ENCODE data around the gene SLC16A4.
A peak's percentile ranks its signal among the peaks of the same experiment; 100 is the strongest.

The SLC16A4 gene

GRCh38 chr1:110341872-110342331 lies 48.9 kb downstream of the SLC16A4 start:
- Histone ChIP-seq H3K4me1 (ENCODE audit: control extremely low read depth in 1 of 4, control insufficient read depth in 4 of 4, insufficient read depth in 4 of 4, low read length in 3 of 4) (peaks cover 16 to 53% (median 42%) of the 10 kb centered on the region in 4 experiments), H3K27ac (ENCODE audit: insufficient read depth in 1 of 2, low read depth in 1 of 2, low read length in 2 of 2, poor library complexity in 1 of 2, severe bottlenecking in 2 of 2) (peak overlapping the region in 1 of 2 experiments; percentile 99), H3K9me3 (ENCODE audit: control extremely low read depth in 1 of 5, control insufficient read depth in 4 of 5, insufficient read depth in 2 of 5, low read depth in 1 of 5, low read length in 4 of 5) (no peaks in the 10 kb centered on the region), H3K27me3 (replicated peaks in 2 of 5; ENCODE audit: control insufficient read depth in 4 of 5, insufficient read depth in 5 of 5, low read length in 4 of 5) (no peaks in the 10 kb centered on the region), H3K36me3 (ENCODE audit: control insufficient read depth in 4 of 4, insufficient read depth in 4 of 4, low read length in 3 of 4) (peaks cover 2 to 41% (median 30%) of the 10 kb centered on the region in 4 experiments), H3K4me3 (ENCODE audit: control insufficient read depth in 1 of 7, extremely low read depth in 1 of 7, insufficient read depth in 4 of 7, low read depth in 2 of 7, low read length in 6 of 7) (peak overlapping the region in 2 of 7 experiments; percentile 3 to 29)
- POLR2A ChIA-PET: no interaction called here
- CTCF ChIA-PET: no interaction called here
- no peak for DNase-seq
- 92% methylated on average over 7 of the region's 9 CpGs for WGBS (ENCODE audit: insufficient coverage)

- ChIA-PET CTCF (interaction anchor here (0.8 to 2.1 kb wide), 2 partner anchors 7 to 67 kb away, joined by 3 to 16 read pairs; partner anchors contain the start of gene LAMTOR5), POLR2A (no interaction called here)
- DNase-seq: no peak
- Histone ChIP-seq H3K27me3 (replicated peaks in 2 of 5; ENCODE audit: control insufficient read depth in 4 of 5, insufficient read depth in 5 of 5, low read length in 4 of 5) (no peaks in the 10 kb centered on the region), H3K9me3 (ENCODE audit: control extremely low read depth in 1 of 5, control insufficient read depth in 4 of 5, insufficient read depth in 2 of 5, low read depth in 1 of 5, low read length in 4 of 5) (no peaks in the 10 kb centered on the region), H3K27ac (ENCODE audit: insufficient read depth in 1 of 2, low read depth in 1 of 2, low read length in 2 of 2, poor library complexity in 1 of 2, severe bottlenecking in 2 of 2) (peak overlapping the region in 1 of 2 experiments; percentile 99), H3K36me3 (ENCODE audit: control insufficient read depth in 4 of 4, insufficient read depth in 4 of 4, low read length in 3 of 4) (peaks cover 2 to 35% (median 24%) of the 10 kb centered on the region in 4 experiments), H3K4me1 (ENCODE audit: control extremely low read depth in 1 of 4, control insufficient read depth in 4 of 4, insufficient read depth in 4 of 4, low read length in 3 of 4) (peaks cover 16 to 59% (median 47%) of the 10 kb centered on the region in 4 experiments), H3K4me3 (ENCODE audit: control insufficient read depth in 1 of 7, extremely low read depth in 1 of 7, insufficient read depth in 4 of 7, low read depth in 2 of 7, low read length in 6 of 7) (peak overlapping the region in 1 of 7 experiments; percentile 4)
- 96% methylated on average over 27 of the region's 27 CpGs for WGBS (ENCODE audit: insufficient coverage)
Measured at GRCh38 chr1:110341146-110341871, 49.5 kb downstream of the SLC16A4 start.

GRCh38 chr1:110340207-110340468 lies 50.7 kb downstream of the SLC16A4 start:
- Histone ChIP-seq H3K4me3 (ENCODE audit: control insufficient read depth in 1 of 7, extremely low read depth in 1 of 7, insufficient read depth in 4 of 7, low read depth in 2 of 7, low read length in 6 of 7) (peak overlapping the region; percentile 81 to 100 (median 99)), H3K36me3 (ENCODE audit: control insufficient read depth in 4 of 4, insufficient read depth in 4 of 4, low read length in 3 of 4) (peaks cover 0 to 34% (median 21%) of the 10 kb centered on the region in 4 experiments), H3K4me1 (ENCODE audit: control extremely low read depth in 1 of 4, control insufficient read depth in 4 of 4, insufficient read depth in 4 of 4, low read length in 3 of 4) (peaks cover 16 to 64% (median 48%) of the 10 kb centered on the region in 4 experiments), H3K27me3 (replicated peaks in 2 of 5; ENCODE audit: control insufficient read depth in 4 of 5, insufficient read depth in 5 of 5, low read length in 4 of 5) (no peaks in the 10 kb centered on the region), H3K9me3 (ENCODE audit: control extremely low read depth in 1 of 5, control insufficient read depth in 4 of 5, insufficient read depth in 2 of 5, low read depth in 1 of 5, low read length in 4 of 5) (no peaks in the 10 kb centered on the region), H3K27ac (ENCODE audit: insufficient read depth in 1 of 2, low read depth in 1 of 2, low read length in 2 of 2, poor library complexity in 1 of 2, severe bottlenecking in 2 of 2) (peak overlapping the region; percentile 94 to 99)
- WGBS (ENCODE audit: insufficient coverage): 20% methylated on average over 6 of the region's 9 CpGs
- ChIA-PET CTCF (interaction anchor here (0.8 to 6.4 kb wide), 8 partner anchors 8 to 143 kb away, joined by 3 to 40 read pairs (median 4); partner anchors contain the start of gene LAMTOR5), POLR2A (no interaction called here)
- peak in 1 of 3 donors; percentile 23 for DNase-seq

- DNase-seq: peak; percentile 34 to 73 (median 62)
- POLR2A ChIA-PET: interaction anchor here (0.8 to 2.1 kb wide), 2 partner anchors 10 to 129 kb away, joined by 3 to 8 read pairs; no protein-coding TSS in a partner anchor
- peaks cover 16 to 64% (median 48%) of the 10 kb centered on the region in 4 experiments for H3K4me1 ChIP-seq (ENCODE audit: control extremely low read depth in 1 of 4, control insufficient read depth in 4 of 4, insufficient read depth in 4 of 4, low read length in 3 of 4)
- under 1% methylated on average over 63 of the region's 77 CpGs for WGBS (ENCODE audit: insufficient coverage)
- CTCF ChIA-PET: interaction anchor here (0.6 to 6.5 kb wide), 18 partner anchors 9 to 990 kb away, joined by 3 to 47 read pairs (median 4); partner anchors contain the start of gene LAMTOR5
- H3K9me3 ChIP-seq (ENCODE audit: control extremely low read depth in 1 of 5, control insufficient read depth in 4 of 5, insufficient read depth in 2 of 5, low read depth in 1 of 5, low read length in 4 of 5): no peaks in the 10 kb centered on the region
- no peaks in the 10 kb centered on the region for H3K27me3 ChIP-seq (replicated peaks in 2 of 5; ENCODE audit: control insufficient read depth in 4 of 5, insufficient read depth in 5 of 5, low read length in 4 of 5)
- peak overlapping the region; percentile 94 to 99 for H3K27ac ChIP-seq (ENCODE audit: insufficient read depth in 1 of 2, low read depth in 1 of 2, low read length in 2 of 2, poor library complexity in 1 of 2, severe bottlenecking in 2 of 2)
- peak overlapping the region; percentile 81 to 100 (median 99) for H3K4me3 ChIP-seq (ENCODE audit: control insufficient read depth in 1 of 7, extremely low read depth in 1 of 7, insufficient read depth in 4 of 7, low read depth in 2 of 7, low read length in 6 of 7)
- peaks cover 0 to 34% (median 19%) of the 10 kb centered on the region in 4 experiments for H3K36me3 ChIP-seq (ENCODE audit: control insufficient read depth in 4 of 4, insufficient read depth in 4 of 4, low read length in 3 of 4)
Measured at GRCh38 chr1:110339407-110340206, 51.2 kb downstream of the SLC16A4 start.

GRCh38 chr1:110338886-110339406 lies 51.9 kb downstream of the SLC16A4 start, which contains the start of gene RBM15:
Gene RBM15, plus strand, starts transcription at chr1:110339377. Its CDS starts 29 bp downstream, at chr1:110339406.
- peaks cover 15 to 62% (median 45%) of the 10 kb centered on the region in 4 experiments for H3K4me1 ChIP-seq (ENCODE audit: control extremely low read depth in 1 of 4, control insufficient read depth in 4 of 4, insufficient read depth in 4 of 4, low read length in 3 of 4)
- H3K36me3 ChIP-seq (ENCODE audit: control insufficient read depth in 4 of 4, insufficient read depth in 4 of 4, low read length in 3 of 4): peaks cover 0 to 30% (median 19%) of the 10 kb centered on the region in 4 experiments
- POLR2A ChIA-PET: interaction anchor here (0.8 to 2.1 kb wide), 3 partner anchors 10 to 304 kb away, joined by 3 to 8 read pairs (median 5); partner anchors contain the start of gene STRIP1
- no peaks in the 10 kb centered on the region for H3K9me3 ChIP-seq (ENCODE audit: control extremely low read depth in 1 of 5, control insufficient read depth in 4 of 5, insufficient read depth in 2 of 5, low read depth in 1 of 5, low read length in 4 of 5)
- WGBS (ENCODE audit: insufficient coverage): 0% methylated on average over 24 of the region's 25 CpGs
- H3K27ac ChIP-seq (ENCODE audit: insufficient read depth in 1 of 2, low read depth in 1 of 2, low read length in 2 of 2, poor library complexity in 1 of 2, severe bottlenecking in 2 of 2): peak within 1 kb of the TSS; percentile 99
- DNase-seq: peak; percentile 100
- peak within 1 kb of the TSS; percentile 81 to 100 (median 99) for H3K4me3 ChIP-seq (ENCODE audit: control insufficient read depth in 1 of 7, extremely low read depth in 1 of 7, insufficient read depth in 4 of 7, low read depth in 2 of 7, low read length in 6 of 7)
- no peaks in the 10 kb centered on the region for H3K27me3 ChIP-seq (replicated peaks in 2 of 5; ENCODE audit: control insufficient read depth in 4 of 5, insufficient read depth in 5 of 5, low read length in 4 of 5)
- CTCF ChIA-PET: interaction anchor here (0.6 to 6.5 kb wide), 20 partner anchors 11 to 990 kb away, joined by 3 to 47 read pairs (median 4); partner anchors contain the start of gene LAMTOR5

GRCh38 chr1:110338309-110338885 lies 52.4 kb downstream of the SLC16A4 start:
- CTCF ChIA-PET: interaction anchor here (0.9 to 6.5 kb wide), 15 partner anchors 11 to 537 kb away, joined by 3 to 47 read pairs (median 4); partner anchors contain the start of gene LAMTOR5
- Histone ChIP-seq H3K4me1 (ENCODE audit: control extremely low read depth in 1 of 4, control insufficient read depth in 4 of 4, insufficient read depth in 4 of 4, low read length in 3 of 4) (peaks cover 14 to 58% (median 44%) of the 10 kb centered on the region in 4 experiments), H3K27ac (ENCODE audit: insufficient read depth in 1 of 2, low read depth in 1 of 2, low read length in 2 of 2, poor library complexity in 1 of 2, severe bottlenecking in 2 of 2) (peak overlapping the region; percentile 99), H3K27me3 (replicated peaks in 2 of 5; ENCODE audit: control insufficient read depth in 4 of 5, insufficient read depth in 5 of 5, low read length in 4 of 5) (no peaks in the 10 kb centered on the region), H3K9me3 (ENCODE audit: control extremely low read depth in 1 of 5, control insufficient read depth in 4 of 5, insufficient read depth in 2 of 5, low read depth in 1 of 5, low read length in 4 of 5) (no peaks in the 10 kb centered on the region), H3K36me3 (ENCODE audit: control insufficient read depth in 4 of 4, insufficient read depth in 4 of 4, low read length in 3 of 4) (peaks cover 0 to 27% (median 17%) of the 10 kb centered on the region in 4 experiments), H3K4me3 (ENCODE audit: control insufficient read depth in 1 of 7, extremely low read depth in 1 of 7, insufficient read depth in 4 of 7, low read depth in 2 of 7, low read length in 6 of 7) (peak overlapping the region; percentile 66 to 100 (median 90))
- POLR2A ChIA-PET: interaction anchor here (0.8 to 2.1 kb wide), 5 partner anchors 11 to 304 kb away, joined by 3 to 8 read pairs (median 4); partner anchors contain the start of gene STRIP1
- WGBS (ENCODE audit: insufficient coverage): under 1% methylated on average over 56 of the region's 57 CpGs
- DNase-seq: peak; percentile 97 to 98 (median 97)

Data from common myeloid progenitor, CD34-positive (primary cell).